WTC11 (cell line): ENCODE data around the gene ZMAT3.

ENCODE experiments used
- CTCF ChIP-seq: fragments of 200-600 bp; IDR thresholded peaks from 2 replicates; pipeline ENCODE4 v1.8.0; 2022; ENCODE audit warnings: antibody characterized with exemption
- USF1 ChIP-seq: sonication (generic); formaldehyde crosslinking; IDR thresholded peaks from 2 replicates; pipeline ENCODE4 v1.8.0; 2022; ENCODE audit warnings: mild to moderate bottlenecking, missing genetic modification reagents

- no peak for TF ChIP-seq USF1 (CRISPR knock-in tag)
- TF ChIP-seq CTCF = no peak
Measured at GRCh38 chr3:179083977-179084376, 12.4 kb upstream of the ZMAT3 start.
